Activated T-cell treated with anti-CD3 and anti-CD28 coated beads, Interleukin-2, amount 50 U/mL, for 72 hours (primary cell): ENCODE data around the gene PKIB. TPM values are rescaled to one million over a fixed set of nuclear protein-coding genes. Genes with fewer than 3 reads are reported as not detected.

Experiments
- ATAC-seq, 2 donors: fragments of 150-1000 bp; cut with Tn5 transposase; replicated peaks in 1 of 2; 2 replicates each; pipeline ENCODE4 v1.10.0; 2021; ENCODE audit warnings: moderate library complexity in 2 of 2, mild to moderate bottlenecking in 1 of 2
- DNase-seq, 2 donors: peaks; one replicate each; pipeline ENCODE4 v3.0.0; 2021 to 2022; ENCODE audit warnings: mixed read lengths in 1 of 2
- H3K27ac Mint-ChIP-seq: one replicate; pipeline ENCODE4 v1.8.0; 2022; ENCODE audit warnings: mild to moderate bottlenecking, moderate library complexity, mixed read lengths
- H3K27me3 Mint-ChIP-seq: one replicate; pipeline ENCODE4 v1.8.0; 2022; ENCODE audit warnings: low read depth, mixed read lengths
- H3K36me3 Mint-ChIP-seq, 2 donors: one replicate each; pipeline ENCODE4 v1.8.0; 2022; ENCODE audit warnings: mixed read lengths in 2 of 2, mild to moderate bottlenecking in 1 of 2; ENCODE audit not compliant: insufficient read depth in 2 of 2
- H3K4me1 Mint-ChIP-seq: one replicate; pipeline ENCODE4 v1.8.0; 2022; ENCODE audit warnings: low read depth, mixed read lengths
- H3K4me3 Mint-ChIP-seq, 2 donors: one replicate each; pipeline ENCODE4 v1.8.0; 2022; ENCODE audit warnings: mild to moderate bottlenecking in 2 of 2, mixed read lengths in 2 of 2, moderate library complexity in 2 of 2
- H3K9me3 Mint-ChIP-seq, 2 donors: one replicate each; pipeline ENCODE4 v1.8.0; 2022; ENCODE audit warnings: mixed read lengths in 2 of 2
- total RNA-seq, 2 donors: library from RNA; stranded (reverse); gene quantifications; one replicate each; pipeline ENCODE4 v1.2.3, GENCODE V29; 2022

PKIB gene
- total RNA-seq, 2 donors from 2014 or later, result 0.79 to 2.0 TPM

- H3K9me3 Mint-ChIP-seq, result peaks cover 0 to 2% of the 10 kb centered on the region in 2 donors
- H3K36me3 Mint-ChIP-seq, result no peaks in the 10 kb centered on the region
- H3K4me3 Mint-ChIP-seq, result no peak overlapping the region
- no peaks in the 10 kb centered on the region for H3K4me1 Mint-ChIP-seq
- ATAC-seq, result no peak
- H3K27ac Mint-ChIP-seq, result no peak overlapping the region
- DNase-seq, result no peak
- no peaks in the 10 kb centered on the region for H3K27me3 Mint-ChIP-seq
These were observed 71.5 kb downstream of the PKIB start for GRCh38 chr6:122681705-122682104.

- no peaks in the 10 kb centered on the region for H3K4me1 Mint-ChIP-seq
- no peaks in the 10 kb centered on the region for H3K36me3 Mint-ChIP-seq
- no peak for DNase-seq
- ATAC-seq, result no peak
- H3K4me3 Mint-ChIP-seq, result no peak overlapping the region
- peaks cover 2% of the 10 kb centered on the region in 2 donors for H3K9me3 Mint-ChIP-seq
- no peak overlapping the region for H3K27ac Mint-ChIP-seq
- no peaks in the 10 kb centered on the region for H3K27me3 Mint-ChIP-seq
These were observed 73.9 kb downstream of the PKIB start for GRCh38 chr6:122683989-122684651.

GRCh38 chr6:122692175-122692598 lies 82.0 kb downstream of the PKIB start:
- peaks cover 6% of the 10 kb centered on the region for H3K27me3 Mint-ChIP-seq
- no peak for DNase-seq
- H3K27ac Mint-ChIP-seq, result no peak overlapping the region
- ATAC-seq, result no peak
- H3K4me3 Mint-ChIP-seq, result no peak overlapping the region
- H3K36me3 Mint-ChIP-seq, result no peaks in the 10 kb centered on the region
- peaks cover 0 to 2% of the 10 kb centered on the region in 2 donors for H3K9me3 Mint-ChIP-seq
- H3K4me1 Mint-ChIP-seq, result no peaks in the 10 kb centered on the region

- Mint-ChIP-seq H3K9me3 (peaks cover 0 to 2% of the 10 kb centered on the region in 2 donors), H3K27ac (no peak overlapping the region), H3K4me1 (no peaks in the 10 kb centered on the region), H3K36me3 (no peaks in the 10 kb centered on the region), H3K4me3 (no peak overlapping the region), H3K27me3 (peaks cover 6% of the 10 kb centered on the region)
- DNase-seq (no peak), ATAC-seq (no peak)
These were observed 82.8 kb downstream of the PKIB start for GRCh38 chr6:122692807-122693580.

- DNase-seq, result no peak
- no peak for ATAC-seq
- H3K4me1 Mint-ChIP-seq, result no peaks in the 10 kb centered on the region
- H3K9me3 Mint-ChIP-seq, result peaks cover 0 to under 1% of the 10 kb centered on the region in 2 donors
- no peak overlapping the region for H3K4me3 Mint-ChIP-seq
- no peaks in the 10 kb centered on the region for H3K36me3 Mint-ChIP-seq
- H3K27ac Mint-ChIP-seq, result no peak overlapping the region
- peaks cover 6% of the 10 kb centered on the region for H3K27me3 Mint-ChIP-seq
These were observed 83.9 kb downstream of the PKIB start for GRCh38 chr6:122694075-122694474.

GRCh38 chr6:122694602-122695001 lies 84.4 kb downstream of the PKIB start:
- H3K36me3 Mint-ChIP-seq, result no peaks in the 10 kb centered on the region
- no peak overlapping the region for H3K27ac Mint-ChIP-seq
- H3K27me3 Mint-ChIP-seq, result peaks cover 6% of the 10 kb centered on the region
- H3K9me3 Mint-ChIP-seq, result no peaks in the 10 kb centered on the region
- H3K4me3 Mint-ChIP-seq, result no peak overlapping the region
- ATAC-seq, result no peak
- H3K4me1 Mint-ChIP-seq, result no peaks in the 10 kb centered on the region
- DNase-seq, result no peak

GRCh38 chr6:122695188-122695587 lies 85.0 kb downstream of the PKIB start:
- Mint-ChIP-seq H3K4me3 (no peak overlapping the region), H3K27me3 (peaks cover 6% of the 10 kb centered on the region), H3K4me1 (no peaks in the 10 kb centered on the region), H3K27ac (no peak overlapping the region), H3K36me3 (no peaks in the 10 kb centered on the region), H3K9me3 (no peaks in the 10 kb centered on the region)
- ATAC-seq, result no peak
- DNase-seq, result no peak

GRCh38 chr6:122696079-122696478 lies 85.9 kb downstream of the PKIB start:
- Mint-ChIP-seq H3K27ac (no peak overlapping the region), H3K4me1 (no peaks in the 10 kb centered on the region), H3K36me3 (no peaks in the 10 kb centered on the region), H3K27me3 (peaks cover 6% of the 10 kb centered on the region), H3K9me3 (no peaks in the 10 kb centered on the region), H3K4me3 (no peak overlapping the region)
- ATAC-seq (no peak), DNase-seq (no peak)

GRCh38 chr6:122696853-122697252 lies 86.6 kb downstream of the PKIB start:
- no peak overlapping the region for H3K27ac Mint-ChIP-seq
- ATAC-seq (no peak), DNase-seq (no peak)
- H3K4me1 Mint-ChIP-seq, result no peaks in the 10 kb centered on the region
- H3K9me3 Mint-ChIP-seq, result no peaks in the 10 kb centered on the region
- no peak overlapping the region for H3K4me3 Mint-ChIP-seq
- no peaks in the 10 kb centered on the region for H3K36me3 Mint-ChIP-seq
- peaks cover 6% of the 10 kb centered on the region for H3K27me3 Mint-ChIP-seq

- H3K4me1 Mint-ChIP-seq, result no peaks in the 10 kb centered on the region
- no peak overlapping the region for H3K4me3 Mint-ChIP-seq
- no peaks in the 10 kb centered on the region for H3K36me3 Mint-ChIP-seq
- DNase-seq, result no peak
- H3K9me3 Mint-ChIP-seq, result no peaks in the 10 kb centered on the region
- ATAC-seq, result no peak
- H3K27me3 Mint-ChIP-seq, result peaks cover 6% of the 10 kb centered on the region
- H3K27ac Mint-ChIP-seq, result no peak overlapping the region
These were observed 87.3 kb downstream of the PKIB start for GRCh38 chr6:122697458-122697857.

- H3K4me3 Mint-ChIP-seq, result no peak overlapping the region
- no peak for ATAC-seq
- H3K4me1 Mint-ChIP-seq, result no peaks in the 10 kb centered on the region
- H3K27ac Mint-ChIP-seq, result no peak overlapping the region
- H3K27me3 Mint-ChIP-seq, result no peaks in the 10 kb centered on the region
- no peak for DNase-seq
- no peaks in the 10 kb centered on the region for H3K36me3 Mint-ChIP-seq
- no peaks in the 10 kb centered on the region for H3K9me3 Mint-ChIP-seq
These were observed 91.5 kb downstream of the PKIB start for GRCh38 chr6:122701666-122702065.

- Mint-ChIP-seq H3K27ac (no peak overlapping the region), H3K4me3 (no peak overlapping the region), H3K9me3 (no peaks in the 10 kb centered on the region), H3K27me3 (peaks cover 2% of the 10 kb centered on the region), H3K36me3 (no peaks in the 10 kb centered on the region), H3K4me1 (no peaks in the 10 kb centered on the region)
- DNase-seq (no peak), ATAC-seq (no peak)
These were observed 92.6 kb downstream of the PKIB start for GRCh38 chr6:122702841-122703240.

GRCh38 chr6:122704066-122704465 lies 93.9 kb downstream of the PKIB start:
- Mint-ChIP-seq H3K27me3 (peaks cover 11% of the 10 kb centered on the region), H3K4me1 (no peaks in the 10 kb centered on the region), H3K36me3 (no peaks in the 10 kb centered on the region), H3K27ac (no peak overlapping the region), H3K4me3 (no peak overlapping the region), H3K9me3 (no peaks in the 10 kb centered on the region)
- no peak for DNase-seq
- no peak for ATAC-seq
